Activated CD4-positive, CD25-positive, alpha-beta regulatory T cell treated with anti-CD3 and anti-CD28 coated beads, Interleukin-2, amount 50 U/mL, for 16 hours (primary cell): Measurements from ENCODE around the gene STK24.

Experiments
- DNase-seq: peaks from one replicate; pipeline ENCODE4 v3.0.0-alpha.2; 2020; ENCODE audit warnings: low read depth, low spot score

Gene STK24

GRCh38 chr13:98492335-98493041 is 84.4 kb downstream of the STK24 start:
- no peak for DNase-seq

- DNase-seq: no peak
These were observed 86.0 kb downstream of the STK24 start for GRCh38 chr13:98490866-98491265.

- no peak for DNase-seq
These were observed 86.6 kb downstream of the STK24 start for GRCh38 chr13:98490195-98490836.

- no peak for DNase-seq
These were observed 87.3 kb downstream of the STK24 start for GRCh38 chr13:98489446-98490194.

- no peak for DNase-seq
These were observed 88.2 kb downstream of the STK24 start for GRCh38 chr13:98488736-98489135.

- DNase-seq: no peak
These were observed 89.4 kb downstream of the STK24 start for GRCh38 chr13:98487522-98487921.

GRCh38 chr13:98487016-98487415 is 89.9 kb downstream of the STK24 start:
- DNase-seq: no peak

GRCh38 chr13:98486412-98486811 is 90.5 kb downstream of the STK24 start:
- no peak for DNase-seq

- DNase-seq: no peak
These were observed 91.3 kb downstream of the STK24 start for GRCh38 chr13:98485561-98485960.

- DNase-seq: no peak
These were observed 92.4 kb downstream of the STK24 start for GRCh38 chr13:98484289-98485219.

- DNase-seq: no peak
These were observed 93.2 kb downstream of the STK24 start for GRCh38 chr13:98483601-98484288.

- no peak for DNase-seq
These were observed 94.1 kb downstream of the STK24 start for GRCh38 chr13:98482476-98483444.

GRCh38 chr13:98480915-98481877 is 95.7 kb downstream of the STK24 start:
- no peak for DNase-seq

GRCh38 chr13:98479496-98480003 is 97.4 kb downstream of the STK24 start:
- no peak for DNase-seq

GRCh38 chr13:98478189-98479129 is 98.4 kb downstream of the STK24 start:
- no peak for DNase-seq

GRCh38 chr13:98476538-98476966 is 100.4 kb downstream of the STK24 start:
- DNase-seq: peak; percentile 73

- DNase-seq: no peak
These were observed 100.8 kb downstream of the STK24 start for GRCh38 chr13:98476106-98476505.
